HEK293 (cell line): Measurements from ENCODE around the gene TNFAIP8L2.

Experiments used
- CTCF ChIA-PET: fragments of 350-600 bp; formaldehyde crosslinking; extraction: SDS; loops from one replicate; lab custom pipeline; 2021; ENCODE audit warnings: antibody characterized with exemption; lab: Yijun Ruan, JAX
- POLR2A ChIA-PET: fragments of 300-600 bp; formaldehyde crosslinking; extraction: SDS; loops from one replicate; lab custom pipeline; 2020; ENCODE audit warnings: antibody characterized with exemption, inconsistent platforms; lab: Yijun Ruan, JAX
- H3K27ac ChIP-seq: fragments of 200-500 bp; sonication (Bioruptor generic); 2 replicates; pipeline ENCODE4 v1.5.1; 2014; ENCODE audit warnings: low read depth, low read length, control low read depth, inconsistent platforms; ENCODE audit errors: extremely low read depth
- H3K36me3 ChIP-seq, 2 experiments: fragments of 200-500 bp in 1 of 2; sonication (Bioruptor generic) in 1 of 2; 1 replicate in 1 of 2; 2 replicates in 1 of 2; pipeline ENCODE4 v1.5.1; 2014 to 2017; ENCODE audit warnings: inconsistent platforms in 2 of 2, low read length in 2 of 2; ENCODE audit not compliant: control insufficient read depth in 2 of 2, insufficient read depth in 1 of 2
- H3K4me1 ChIP-seq: fragments of 200-500 bp; sonication (Bioruptor generic); 2 replicates; pipeline ENCODE4 v1.5.1; 2014; ENCODE audit warnings: mild to moderate bottlenecking, low read length, inconsistent platforms; ENCODE audit not compliant: control insufficient read depth, insufficient read depth
- H3K4me3 ChIP-seq: 2 replicates; pipeline ENCODE4 v1.5.1; 2011; ENCODE audit warnings: low read depth, mild to moderate bottlenecking, control low read depth, low read length, moderate library complexity
- H3K9me3 ChIP-seq: fragments of 200-500 bp; sonication (Bioruptor generic); 2 replicates; pipeline ENCODE4 v1.5.1; 2014; ENCODE audit warnings: low read depth, low read length, inconsistent platforms; ENCODE audit not compliant: control insufficient read depth, insufficient read depth
- GLIS2 ChIP-seq: fragments of 450-650 bp; formaldehyde crosslinking; IDR thresholded peaks from 2 replicates; pipeline ENCODE4 v1.5.1; 2016; ENCODE audit warnings: missing biosample characterization, missing genetic modification characterization
- RBAK ChIP-seq: fragments of 450-650 bp; formaldehyde crosslinking; IDR thresholded peaks from 2 replicates; pipeline ENCODE4 v1.5.1; 2016; ENCODE audit warnings: missing biosample characterization, missing genetic modification characterization
- ZIC2 ChIP-seq: fragments of 450-650 bp; formaldehyde crosslinking; IDR thresholded peaks from 2 replicates; pipeline ENCODE4 v1.5.1; 2016; ENCODE audit warnings: missing biosample characterization, missing genetic modification characterization
- ZNF132 ChIP-seq: fragments of 450-650 bp; formaldehyde crosslinking; IDR thresholded peaks from 2 replicates; pipeline ENCODE4 v1.5.1; 2017; ENCODE audit warnings: missing biosample characterization, missing genetic modification characterization, borderline replicate concordance
- ZNF133 ChIP-seq: fragments of 450-650 bp; formaldehyde crosslinking; IDR thresholded peaks from 2 replicates; pipeline ENCODE4 v1.5.1; 2016; ENCODE audit warnings: missing biosample characterization, missing genetic modification characterization
- ZNF202 ChIP-seq: fragments of 450-650 bp; formaldehyde crosslinking; IDR thresholded peaks from 2 replicates; pipeline ENCODE4 v1.5.1; 2016; ENCODE audit warnings: missing biosample characterization, missing genetic modification characterization, borderline replicate concordance
- ZNF214 ChIP-seq: fragments of 450-650 bp; formaldehyde crosslinking; IDR thresholded peaks from 2 replicates; pipeline ENCODE4 v1.5.1; 2017; ENCODE audit warnings: missing biosample characterization, mild to moderate bottlenecking, missing genetic modification characterization, borderline replicate concordance
- ZNF274 ChIP-seq, 2 experiments: fragments of 200-500 bp in 1 of 2; fragments of 450-650 bp in 1 of 2; sonication (Bioruptor generic) in 1 of 2; formaldehyde crosslinking in 1 of 2; IDR thresholded peaks; 2 replicates each; pipeline versions ENCODE4 v1.5.1 to v1.6.1; 2014 to 2016; ENCODE audit warnings: borderline replicate concordance in 1 of 2, inconsistent platforms in 1 of 2, low read length in 1 of 2, missing biosample characterization in 1 of 2, missing genetic modification characterization in 1 of 2
- ZNF354C ChIP-seq: fragments of 450-650 bp; formaldehyde crosslinking; IDR thresholded peaks from 2 replicates; pipeline ENCODE4 v1.5.1; 2016; ENCODE audit warnings: missing biosample characterization, missing genetic modification characterization, low read depth, borderline replicate concordance
- ZNF610 ChIP-seq: fragments of 450-650 bp; formaldehyde crosslinking; IDR thresholded peaks from 2 replicates; pipeline ENCODE4 v1.5.1; 2016; ENCODE audit warnings: missing biosample characterization, missing genetic modification characterization, borderline replicate concordance
- ZNF621 ChIP-seq: fragments of 450-650 bp; formaldehyde crosslinking; IDR thresholded peaks from 2 replicates; pipeline ENCODE4 v1.5.1; 2017; ENCODE audit warnings: missing biosample characterization, missing genetic modification characterization
- ZNF626 ChIP-seq: fragments of 450-650 bp; sonication (Bioruptor Pico); formaldehyde crosslinking; IDR thresholded peaks from 2 replicates; pipeline ENCODE4 v1.5.1; 2018; ENCODE audit warnings: missing biosample characterization, missing genetic modification characterization, inconsistent platforms
- ZNF843 ChIP-seq: fragments of 450-650 bp; formaldehyde crosslinking; IDR thresholded peaks from 2 replicates; pipeline ENCODE4 v1.5.1; 2016; ENCODE audit warnings: missing biosample characterization, missing genetic modification characterization
- ZXDB ChIP-seq: fragments of 450-650 bp; formaldehyde crosslinking; IDR thresholded peaks from 2 replicates; pipeline ENCODE4 v1.5.1; 2016; ENCODE audit warnings: missing biosample characterization, missing genetic modification characterization
- TF ChIP-seq, protein P1 (sequence below): fragments of 450-650 bp; formaldehyde crosslinking; IDR thresholded peaks from 2 replicates; pipeline ENCODE4 v1.5.1; 2016; ENCODE audit warnings: missing biosample characterization, missing genetic modification characterization
- TF ChIP-seq, protein P2 (sequence below): IDR thresholded peaks from 2 replicates; pipeline ENCODE4 v1.6.1; 2011; ENCODE audit warnings: mild to moderate bottlenecking, low read depth, low read length, borderline replicate concordance
- TF ChIP-seq, protein P3 (sequence below): fragments of 450-650 bp; formaldehyde crosslinking; IDR thresholded peaks from 2 replicates; pipeline ENCODE4 v1.5.1; 2016; ENCODE audit warnings: missing biosample characterization, missing genetic modification characterization, low read depth
- TF ChIP-seq, protein P4 (sequence below): fragments of 450-650 bp; formaldehyde crosslinking; IDR thresholded peaks from 2 replicates; pipeline ENCODE4 v1.5.1; 2016; ENCODE audit warnings: missing biosample characterization, missing genetic modification characterization
- TF ChIP-seq, protein P5 (sequence below): fragments of 450-650 bp; formaldehyde crosslinking; IDR thresholded peaks from 2 replicates; pipeline ENCODE4 v1.5.1; 2016; ENCODE audit warnings: missing biosample characterization, missing genetic modification characterization
- TF ChIP-seq, protein P6 (sequence below): fragments of 450-650 bp; formaldehyde crosslinking; IDR thresholded peaks from 2 replicates; pipeline ENCODE4 v1.5.1; 2016; ENCODE audit warnings: missing biosample characterization, missing genetic modification characterization
- TF ChIP-seq, protein P7 (sequence below): fragments of 450-650 bp; formaldehyde crosslinking; IDR thresholded peaks from 2 replicates; pipeline ENCODE4 v1.5.1; 2016; ENCODE audit warnings: missing biosample characterization, missing genetic modification characterization
- TF ChIP-seq, protein P8 (sequence below): fragments of 450-650 bp; formaldehyde crosslinking; IDR thresholded peaks from 2 replicates; pipeline ENCODE4; 2016; ENCODE audit warnings: missing biosample characterization, missing genetic modification characterization

TNFAIP8L2 gene

DNA sequence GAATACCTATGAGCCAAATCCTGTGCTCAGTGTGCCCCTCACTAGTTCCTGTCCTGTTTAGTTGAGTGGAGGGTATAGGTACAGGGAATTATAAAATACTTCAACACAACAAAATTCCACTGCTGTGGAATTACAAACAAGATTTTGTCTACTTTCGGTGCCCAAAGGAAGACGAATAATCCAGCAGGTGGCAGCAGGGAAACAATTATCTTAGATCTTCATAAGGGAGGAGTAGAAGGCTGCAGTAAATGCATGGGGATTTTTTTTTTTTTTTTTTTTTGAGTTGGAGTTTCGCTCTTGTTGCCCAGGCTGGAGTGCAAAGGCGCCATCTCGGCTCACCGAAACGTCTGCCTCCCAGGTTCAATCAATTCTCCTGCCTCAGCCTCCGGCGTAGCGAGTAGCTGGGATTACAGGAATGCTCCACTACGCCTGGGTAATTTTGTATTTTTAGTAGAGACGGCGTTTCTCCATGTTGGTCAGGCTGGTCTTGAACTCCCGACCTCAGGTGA is 39.9 kb downstream of the TNFAIP8L2 start:
- CTCF ChIA-PET, result interaction anchor here (0.6 to 3.8 kb wide), 11 partner anchors 8 to 144 kb away, joined by 3 to 24 read pairs (median 3); no protein-coding TSS in a partner anchor
- no peaks in the 10 kb centered on the region; a peak in 1 of 3 replicates for H3K36me3 ChIP-seq
- H3K4me1 ChIP-seq, result no peaks in the 10 kb centered on the region; the same call in 1 of the 2 replicates
- no peaks in the 10 kb centered on the region for H3K9me3 ChIP-seq
- POLR2A ChIA-PET, result interaction anchor here (0.7 to 1.2 kb wide), 2 partner anchors 58 to 144 kb away, joined by 3 to 9 read pairs; partner anchors contain the start of gene PSMD4
- peak overlapping the region; percentile 35; the same call in 1 of the 2 replicates for H3K27ac ChIP-seq
- H3K4me3 ChIP-seq, result peak overlapping the region; percentile 26
- TF ChIP-seq, protein P1, sequence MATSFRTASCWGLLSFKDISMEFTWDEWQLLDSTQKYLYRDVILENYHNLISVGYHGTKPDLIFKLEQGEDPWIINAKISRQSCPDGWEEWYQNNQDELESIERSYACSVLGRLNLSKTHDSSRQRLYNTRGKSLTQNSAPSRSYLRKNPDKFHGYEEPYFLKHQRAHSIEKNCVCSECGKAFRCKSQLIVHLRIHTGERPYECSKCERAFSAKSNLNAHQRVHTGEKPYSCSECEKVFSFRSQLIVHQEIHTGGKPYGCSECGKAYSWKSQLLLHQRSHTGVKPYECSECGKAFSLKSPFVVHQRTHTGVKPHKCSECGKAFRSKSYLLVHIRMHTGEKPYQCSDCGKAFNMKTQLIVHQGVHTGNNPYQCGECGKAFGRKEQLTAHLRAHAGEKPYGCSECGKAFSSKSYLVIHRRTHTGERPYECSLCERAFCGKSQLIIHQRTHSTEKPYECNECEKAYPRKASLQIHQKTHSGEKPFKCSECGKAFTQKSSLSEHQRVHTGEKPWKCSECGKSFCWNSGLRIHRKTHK (tag by site-specific recombination), result no peak
- TF ChIP-seq ZNF214 (tag by site-specific recombination) (no peak), ZNF354C (tag by site-specific recombination) (no peak), ZNF610 (tag by site-specific recombination) (no peak), ZNF843 (tag by site-specific recombination) (no peak), ZNF132 (tag by site-specific recombination) (no peak), RBAK (tag by site-specific recombination) (no peak), ZNF621 (tag by site-specific recombination) (no peak), ZXDB (tag by site-specific recombination) (no peak), GLIS2 (tag by site-specific recombination) (no peak), ZNF274 (IDR thresholded peaks at IDR 0.05; ENCODE audit: low read length) (no peak), ZNF274 (tag by site-specific recombination; IDR thresholded peaks at IDR 0.05; ENCODE audit: borderline replicate concordance) (no peak), ZNF626 (no peak), ZNF202 (tag by site-specific recombination) (no peak), ZNF133 (tag by site-specific recombination) (no peak), ZIC2 (no peak)
- TF ChIP-seq, protein P2, sequence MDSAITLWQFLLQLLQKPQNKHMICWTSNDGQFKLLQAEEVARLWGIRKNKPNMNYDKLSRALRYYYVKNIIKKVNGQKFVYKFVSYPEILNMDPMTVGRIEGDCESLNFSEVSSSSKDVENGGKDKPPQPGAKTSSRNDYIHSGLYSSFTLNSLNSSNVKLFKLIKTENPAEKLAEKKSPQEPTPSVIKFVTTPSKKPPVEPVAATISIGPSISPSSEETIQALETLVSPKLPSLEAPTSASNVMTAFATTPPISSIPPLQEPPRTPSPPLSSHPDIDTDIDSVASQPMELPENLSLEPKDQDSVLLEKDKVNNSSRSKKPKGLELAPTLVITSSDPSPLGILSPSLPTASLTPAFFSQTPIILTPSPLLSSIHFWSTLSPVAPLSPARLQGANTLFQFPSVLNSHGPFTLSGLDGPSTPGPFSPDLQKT, result no peak
- TF ChIP-seq, protein P3, sequence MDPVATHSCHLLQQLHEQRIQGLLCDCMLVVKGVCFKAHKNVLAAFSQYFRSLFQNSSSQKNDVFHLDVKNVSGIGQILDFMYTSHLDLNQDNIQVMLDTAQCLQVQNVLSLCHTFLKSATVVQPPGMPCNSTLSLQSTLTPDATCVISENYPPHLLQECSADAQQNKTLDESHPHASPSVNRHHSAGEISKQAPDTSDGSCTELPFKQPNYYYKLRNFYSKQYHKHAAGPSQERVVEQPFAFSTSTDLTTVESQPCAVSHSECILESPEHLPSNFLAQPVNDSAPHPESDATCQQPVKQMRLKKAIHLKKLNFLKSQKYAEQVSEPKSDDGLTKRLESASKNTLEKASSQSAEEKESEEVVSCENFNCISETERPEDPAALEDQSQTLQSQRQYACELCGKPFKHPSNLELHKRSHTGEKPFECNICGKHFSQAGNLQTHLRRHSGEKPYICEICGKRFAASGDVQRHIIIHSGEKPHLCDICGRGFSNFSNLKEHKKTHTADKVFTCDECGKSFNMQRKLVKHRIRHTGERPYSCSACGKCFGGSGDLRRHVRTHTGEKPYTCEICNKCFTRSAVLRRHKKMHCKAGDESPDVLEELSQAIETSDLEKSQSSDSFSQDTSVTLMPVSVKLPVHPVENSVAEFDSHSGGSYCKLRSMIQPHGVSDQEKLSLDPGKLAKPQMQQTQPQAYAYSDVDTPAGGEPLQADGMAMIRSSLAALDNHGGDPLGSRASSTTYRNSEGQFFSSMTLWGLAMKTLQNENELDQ (tag by site-specific recombination), result no peak
- TF ChIP-seq, protein P4, sequence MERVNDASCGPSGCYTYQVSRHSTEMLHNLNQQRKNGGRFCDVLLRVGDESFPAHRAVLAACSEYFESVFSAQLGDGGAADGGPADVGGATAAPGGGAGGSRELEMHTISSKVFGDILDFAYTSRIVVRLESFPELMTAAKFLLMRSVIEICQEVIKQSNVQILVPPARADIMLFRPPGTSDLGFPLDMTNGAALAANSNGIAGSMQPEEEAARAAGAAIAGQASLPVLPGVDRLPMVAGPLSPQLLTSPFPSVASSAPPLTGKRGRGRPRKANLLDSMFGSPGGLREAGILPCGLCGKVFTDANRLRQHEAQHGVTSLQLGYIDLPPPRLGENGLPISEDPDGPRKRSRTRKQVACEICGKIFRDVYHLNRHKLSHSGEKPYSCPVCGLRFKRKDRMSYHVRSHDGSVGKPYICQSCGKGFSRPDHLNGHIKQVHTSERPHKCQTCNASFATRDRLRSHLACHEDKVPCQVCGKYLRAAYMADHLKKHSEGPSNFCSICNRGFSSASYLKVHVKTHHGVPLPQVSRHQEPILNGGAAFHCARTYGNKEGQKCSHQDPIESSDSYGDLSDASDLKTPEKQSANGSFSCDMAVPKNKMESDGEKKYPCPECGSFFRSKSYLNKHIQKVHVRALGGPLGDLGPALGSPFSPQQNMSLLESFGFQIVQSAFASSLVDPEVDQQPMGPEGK (tag by site-specific recombination), result 0 out of 2 replicates have a peak, but pooled peaks have one; percentile 35
- TF ChIP-seq, protein P5, sequence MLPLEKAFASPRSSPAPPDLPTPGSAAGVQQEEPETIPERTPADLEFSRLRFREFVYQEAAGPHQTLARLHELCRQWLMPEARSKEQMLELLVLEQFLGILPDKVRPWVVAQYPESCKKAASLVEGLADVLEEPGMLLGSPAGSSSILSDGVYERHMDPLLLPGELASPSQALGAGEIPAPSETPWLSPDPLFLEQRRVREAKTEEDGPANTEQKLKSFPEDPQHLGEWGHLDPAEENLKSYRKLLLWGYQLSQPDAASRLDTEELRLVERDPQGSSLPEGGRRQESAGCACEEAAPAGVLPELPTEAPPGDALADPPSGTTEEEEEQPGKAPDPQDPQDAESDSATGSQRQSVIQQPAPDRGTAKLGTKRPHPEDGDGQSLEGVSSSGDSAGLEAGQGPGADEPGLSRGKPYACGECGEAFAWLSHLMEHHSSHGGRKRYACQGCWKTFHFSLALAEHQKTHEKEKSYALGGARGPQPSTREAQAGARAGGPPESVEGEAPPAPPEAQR (tag by site-specific recombination), result no peak
- TF ChIP-seq, protein P6, sequence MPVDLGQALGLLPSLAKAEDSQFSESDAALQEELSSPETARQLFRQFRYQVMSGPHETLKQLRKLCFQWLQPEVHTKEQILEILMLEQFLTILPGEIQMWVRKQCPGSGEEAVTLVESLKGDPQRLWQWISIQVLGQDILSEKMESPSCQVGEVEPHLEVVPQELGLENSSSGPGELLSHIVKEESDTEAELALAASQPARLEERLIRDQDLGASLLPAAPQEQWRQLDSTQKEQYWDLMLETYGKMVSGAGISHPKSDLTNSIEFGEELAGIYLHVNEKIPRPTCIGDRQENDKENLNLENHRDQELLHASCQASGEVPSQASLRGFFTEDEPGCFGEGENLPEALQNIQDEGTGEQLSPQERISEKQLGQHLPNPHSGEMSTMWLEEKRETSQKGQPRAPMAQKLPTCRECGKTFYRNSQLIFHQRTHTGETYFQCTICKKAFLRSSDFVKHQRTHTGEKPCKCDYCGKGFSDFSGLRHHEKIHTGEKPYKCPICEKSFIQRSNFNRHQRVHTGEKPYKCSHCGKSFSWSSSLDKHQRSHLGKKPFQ (tag by site-specific recombination), result no peak
- TF ChIP-seq, protein P7, sequence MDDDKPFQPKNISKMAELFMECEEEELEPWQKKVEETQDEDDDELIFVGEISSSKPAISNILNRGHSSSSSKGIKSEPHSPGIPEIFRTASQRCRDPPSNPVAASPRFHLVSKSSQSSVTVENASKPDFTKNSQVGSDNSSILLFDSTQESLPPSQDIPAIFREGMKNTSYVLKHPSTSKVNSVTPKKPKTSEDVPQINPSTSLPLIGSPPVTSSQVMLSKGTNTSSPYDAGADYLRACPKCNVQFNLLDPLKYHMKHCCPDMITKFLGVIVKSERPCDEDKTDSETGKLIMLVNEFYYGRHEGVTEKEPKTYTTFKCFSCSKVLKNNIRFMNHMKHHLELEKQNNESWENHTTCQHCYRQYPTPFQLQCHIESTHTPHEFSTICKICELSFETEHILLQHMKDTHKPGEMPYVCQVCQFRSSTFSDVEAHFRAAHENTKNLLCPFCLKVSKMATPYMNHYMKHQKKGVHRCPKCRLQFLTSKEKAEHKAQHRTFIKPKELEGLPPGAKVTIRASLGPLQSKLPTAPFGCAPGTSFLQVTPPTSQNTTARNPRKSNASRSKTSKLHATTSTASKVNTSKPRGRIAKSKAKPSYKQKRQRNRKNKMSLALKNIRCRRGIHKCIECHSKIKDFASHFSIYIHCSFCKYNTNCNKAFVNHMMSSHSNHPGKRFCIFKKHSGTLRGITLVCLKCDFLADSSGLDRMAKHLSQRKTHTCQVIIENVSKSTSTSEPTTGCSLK (tag by site-specific recombination), result no peak
- TF ChIP-seq, protein P8, sequence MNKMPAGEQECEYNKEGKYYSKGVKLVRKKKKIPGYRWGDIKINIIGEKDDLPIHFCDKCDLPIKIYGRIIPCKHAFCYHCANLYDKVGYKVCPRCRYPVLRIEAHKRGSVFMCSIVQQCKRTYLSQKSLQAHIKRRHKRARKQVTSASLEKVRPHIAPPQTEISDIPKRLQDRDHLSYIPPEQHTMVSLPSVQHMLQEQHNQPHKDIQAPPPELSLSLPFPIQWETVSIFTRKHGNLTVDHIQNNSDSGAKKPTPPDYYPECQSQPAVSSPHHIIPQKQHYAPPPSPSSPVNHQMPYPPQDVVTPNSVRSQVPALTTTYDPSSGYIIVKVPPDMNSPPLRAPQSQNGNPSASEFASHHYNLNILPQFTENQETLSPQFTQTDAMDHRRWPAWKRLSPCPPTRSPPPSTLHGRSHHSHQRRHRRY (tag by site-specific recombination), result no peak
